NCI-H146 treated with DMSO at 0.1 percent for 48 hours (cell line): ENCODE data around the gene TBXA2R.

Experiments used
- DNase-seq: peaks from one replicate; lab custom pipeline; 2025; ENCODE audit not compliant: unreplicated experiment; lab: John Stamatoyannopoulos, UW

Gene TBXA2R

DNA sequence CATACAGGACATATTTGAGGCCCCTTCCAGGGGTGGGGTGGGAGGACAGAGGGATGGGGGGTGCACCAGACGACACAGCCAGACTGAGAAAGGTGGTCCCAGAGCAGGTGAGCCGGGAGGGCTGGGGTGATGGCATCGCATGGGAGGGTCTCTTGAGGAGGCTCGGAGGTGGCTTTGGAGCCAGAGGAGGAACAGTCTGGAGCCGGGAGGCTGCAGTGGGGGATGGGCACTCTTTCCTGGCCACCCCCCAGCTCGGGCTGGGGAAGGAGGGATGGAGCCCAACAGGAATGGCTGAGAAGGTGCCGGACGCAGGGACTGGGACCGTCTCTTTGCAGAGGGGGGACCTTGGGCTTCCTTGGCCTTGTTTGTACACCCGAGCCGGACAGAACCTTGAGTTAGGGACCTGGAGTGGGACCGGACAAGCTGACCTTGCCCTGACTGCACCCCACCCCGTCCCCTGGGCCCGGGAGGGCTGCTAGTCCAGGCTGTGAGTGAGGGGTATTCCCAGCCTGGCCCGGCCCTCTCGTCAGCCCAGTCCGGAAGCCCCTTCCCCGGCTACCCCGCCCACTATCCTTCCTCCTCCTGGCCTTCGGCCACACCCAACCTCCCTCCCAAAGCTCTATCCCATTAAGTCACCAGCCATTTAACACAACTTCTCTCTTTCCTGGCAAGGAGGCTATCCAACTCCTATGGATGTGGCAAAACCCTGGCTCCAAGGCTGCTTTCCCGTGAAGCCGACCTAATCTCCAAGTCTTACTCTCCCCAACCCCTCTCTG is 816 bp upstream of the TBXA2R start:
- no peak for DNase-seq

DNA sequence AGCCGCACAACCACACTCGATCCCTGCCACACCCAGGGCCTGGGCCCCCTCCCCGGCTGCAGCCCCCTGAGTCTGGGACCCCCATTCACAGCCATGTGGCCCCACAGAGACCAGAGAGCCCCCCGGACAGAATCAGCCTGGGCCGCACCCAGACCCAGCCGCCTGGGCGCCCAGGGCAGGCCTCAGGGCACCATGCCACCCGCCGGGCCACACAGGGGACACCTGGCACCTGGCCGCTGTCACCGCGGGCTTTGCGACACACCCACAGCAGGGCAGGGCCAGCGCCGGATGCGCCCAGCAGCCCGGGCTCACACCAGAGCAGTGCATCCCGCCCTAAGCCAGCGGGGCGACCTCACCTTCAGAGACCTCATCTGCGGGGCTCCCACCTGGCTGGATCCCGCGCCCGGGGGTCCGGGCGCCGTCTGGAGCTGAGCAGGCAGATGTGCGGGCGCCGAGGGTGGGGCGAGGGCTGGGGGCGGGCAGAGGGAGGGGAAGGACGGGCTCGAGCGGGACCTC is 443 bp downstream of the TBXA2R start:
- DNase-seq: peak; percentile 13

DNA sequence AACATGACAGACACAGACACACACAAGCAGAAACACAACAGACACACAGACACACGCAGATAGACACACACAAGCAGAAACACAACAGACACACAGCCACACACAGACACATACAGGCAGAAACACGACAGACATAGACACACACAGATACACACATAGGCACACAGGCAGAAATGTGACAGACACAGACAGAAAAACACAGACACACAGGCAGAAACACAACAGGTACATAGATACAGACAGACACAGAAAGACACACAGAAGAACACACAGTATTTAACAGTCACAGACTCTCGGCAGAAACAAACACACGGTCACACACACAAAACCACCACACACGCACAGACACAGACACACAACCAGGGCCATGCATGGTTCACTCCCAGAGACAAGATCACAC is 905 bp downstream of the TBXA2R start:
- DNase-seq: no peak

DNA sequence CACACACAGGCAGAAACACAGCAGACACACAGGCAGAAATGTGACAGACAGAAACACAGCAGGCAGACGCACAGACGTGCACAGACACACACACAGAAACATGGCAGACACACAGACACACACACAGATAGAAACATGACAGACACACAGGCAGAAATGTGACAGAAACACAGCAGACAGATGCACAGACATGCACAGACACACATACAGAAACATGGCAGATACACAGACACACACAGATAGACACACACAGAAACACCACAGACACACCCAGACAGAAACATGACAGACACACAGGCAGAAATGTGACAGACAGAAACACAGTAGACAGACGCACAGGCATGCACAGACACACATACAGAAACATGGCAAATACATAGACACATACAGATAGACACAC is 1.3 kb downstream of the TBXA2R start:
- no peak for DNase-seq

DNA sequence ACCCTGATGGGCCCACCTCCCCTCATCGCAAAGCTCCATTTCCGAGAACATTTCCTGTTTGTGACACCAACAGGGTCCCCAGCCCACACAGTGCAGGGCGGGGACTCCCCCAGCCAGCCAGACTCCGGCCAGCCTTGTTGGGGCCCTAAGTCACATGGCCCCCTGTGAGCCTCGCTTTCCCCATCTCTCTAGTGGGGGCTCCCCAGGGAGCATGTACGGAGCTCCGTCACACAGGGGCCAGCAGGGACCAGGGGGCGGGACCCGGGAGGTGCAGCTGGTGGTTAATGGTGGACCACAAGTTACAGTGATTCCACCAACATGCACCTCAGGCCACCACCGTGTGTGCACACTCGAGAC is 1.7 kb downstream of the TBXA2R start:
- no peak for DNase-seq

DNA sequence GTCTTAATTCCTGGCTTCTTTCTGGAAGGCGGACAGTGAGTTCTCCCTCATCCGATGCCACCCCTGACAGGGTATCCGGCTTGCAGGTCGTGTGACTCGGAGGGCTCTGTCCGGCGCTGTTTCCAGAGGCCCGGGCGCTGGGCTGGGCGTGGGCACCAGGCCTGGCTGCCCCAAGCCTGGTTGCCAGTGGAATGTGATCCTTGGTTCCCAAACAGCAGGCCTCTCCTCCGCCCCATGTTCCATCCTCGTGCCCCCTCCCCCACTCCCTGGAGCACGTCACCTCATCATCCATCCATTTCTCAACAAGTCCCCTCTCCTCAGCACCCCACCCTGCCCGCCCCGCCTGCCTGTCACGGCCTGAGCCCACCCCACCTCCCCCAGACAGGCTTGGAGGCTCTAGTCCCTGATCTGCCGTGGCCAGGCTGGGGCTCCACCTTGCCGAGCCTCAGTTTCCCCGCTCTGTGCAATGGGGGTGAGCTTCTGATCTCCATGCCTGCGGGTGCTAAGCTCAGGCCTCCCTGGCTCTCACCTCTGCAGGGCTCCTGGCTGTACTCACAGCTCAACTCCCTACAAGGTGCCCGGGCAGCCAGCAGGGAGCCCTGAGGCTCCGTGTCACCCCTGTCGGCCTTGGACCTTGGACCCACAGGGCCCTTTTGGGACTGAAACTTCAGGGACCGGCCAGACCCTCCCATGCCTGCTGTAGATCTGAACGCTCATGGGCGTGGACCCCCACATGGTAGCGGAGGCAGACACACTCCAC is 2.3 kb downstream of the TBXA2R start:
- no peak for DNase-seq

DNA sequence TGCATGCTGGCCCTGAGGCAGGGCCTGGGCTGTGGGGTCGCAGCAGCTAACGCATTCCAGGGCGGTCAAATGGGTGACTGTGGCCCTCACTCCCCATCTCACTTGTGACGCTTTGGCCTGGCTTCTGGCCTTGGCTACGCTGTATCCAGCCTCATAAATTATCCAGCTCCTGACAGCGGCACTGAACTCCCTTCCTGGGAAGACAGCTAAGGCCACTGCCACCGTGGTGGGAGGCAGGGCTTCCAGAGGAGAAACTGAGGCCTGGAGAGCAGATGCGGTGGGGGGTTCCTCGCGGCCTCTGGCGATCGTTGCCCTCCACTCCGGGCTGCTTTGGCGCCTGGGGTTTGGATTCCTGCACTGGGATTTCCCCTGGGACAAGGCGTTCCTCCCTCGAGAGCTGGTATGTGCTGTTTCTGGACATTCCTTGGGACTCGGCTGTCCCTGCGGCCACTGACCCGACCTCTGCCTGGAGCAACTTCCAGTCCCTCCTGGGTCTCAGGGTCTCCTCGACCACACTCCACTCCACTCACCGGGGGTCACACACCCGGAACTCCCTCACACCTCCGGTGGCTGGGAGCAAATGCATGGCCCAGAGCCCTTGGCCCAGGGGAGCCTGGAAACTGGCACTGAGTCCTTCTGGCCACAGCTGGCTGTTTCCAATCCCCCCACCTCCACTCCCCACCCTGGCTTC is 3.4 kb downstream of the TBXA2R start:
- no peak for DNase-seq

DNA sequence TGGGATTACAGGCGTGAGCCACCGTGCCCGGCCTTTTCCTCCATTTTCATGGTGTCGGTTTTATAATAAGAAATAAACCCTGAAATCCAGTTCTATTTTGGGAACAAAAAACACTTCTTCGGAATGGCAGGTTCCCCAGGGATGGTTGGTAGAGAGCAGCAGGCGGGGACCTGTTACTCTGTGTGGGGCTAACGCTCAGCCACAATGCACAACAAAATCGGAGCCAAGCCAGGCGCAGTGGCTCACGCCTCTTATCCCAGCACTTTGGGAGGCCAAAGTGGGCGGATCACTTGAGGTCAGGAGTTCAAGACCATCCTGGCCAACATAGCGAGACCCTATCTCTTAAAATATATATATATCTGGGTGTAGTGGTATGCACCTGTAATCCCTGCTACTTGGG is 5.7 kb downstream of the TBXA2R start:
- DNase-seq: no peak

DNA sequence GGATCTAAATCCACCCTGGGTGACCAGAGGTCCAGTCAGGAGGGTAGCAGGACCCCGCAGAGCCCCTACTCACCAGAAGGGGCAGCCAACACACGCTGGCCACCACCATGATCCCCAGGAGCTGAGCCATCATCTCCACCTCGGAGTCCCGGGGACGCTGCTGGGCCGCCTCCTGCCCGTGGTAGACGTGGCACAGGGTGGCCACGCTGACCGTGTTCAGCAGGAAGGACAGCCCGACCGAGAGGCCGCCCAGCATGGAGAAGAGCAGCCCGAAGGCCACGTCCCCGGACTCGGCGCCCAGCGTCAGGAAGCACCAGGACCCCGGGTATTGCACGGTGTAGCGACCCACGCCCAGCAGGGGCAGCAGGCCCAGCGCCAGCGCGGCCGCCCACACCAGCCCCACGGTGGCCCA is 6.9 kb downstream of the TBXA2R start:
- no peak for DNase-seq

DNA sequence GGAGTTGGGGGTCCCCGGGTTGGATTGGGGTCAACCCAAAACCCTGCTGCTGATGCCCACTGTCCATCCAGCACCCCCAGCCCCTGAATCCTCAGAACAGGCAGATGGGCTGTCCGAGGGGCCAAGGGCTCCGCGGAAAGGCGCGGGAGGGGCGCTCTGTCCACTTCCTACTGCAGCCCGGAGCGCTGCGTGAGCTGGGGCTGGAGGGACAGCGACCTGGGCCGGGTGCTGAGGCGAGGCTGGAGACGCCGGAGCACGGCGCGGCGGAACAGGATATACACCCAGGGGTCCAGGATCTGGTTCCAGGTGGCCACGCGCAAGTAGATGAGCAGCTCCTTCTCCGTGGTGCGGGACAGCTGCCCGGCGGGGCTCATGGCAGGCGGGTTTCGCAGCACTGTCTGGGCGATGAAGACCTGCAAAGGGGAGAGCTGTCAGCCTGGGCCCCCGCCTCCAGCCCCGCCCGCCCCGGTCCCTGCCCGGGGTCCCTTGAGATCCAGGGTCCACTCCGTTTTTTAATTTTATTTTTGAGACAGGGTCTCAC is 11.1 kb downstream of the TBXA2R start:
- no peak for DNase-seq

DNA sequence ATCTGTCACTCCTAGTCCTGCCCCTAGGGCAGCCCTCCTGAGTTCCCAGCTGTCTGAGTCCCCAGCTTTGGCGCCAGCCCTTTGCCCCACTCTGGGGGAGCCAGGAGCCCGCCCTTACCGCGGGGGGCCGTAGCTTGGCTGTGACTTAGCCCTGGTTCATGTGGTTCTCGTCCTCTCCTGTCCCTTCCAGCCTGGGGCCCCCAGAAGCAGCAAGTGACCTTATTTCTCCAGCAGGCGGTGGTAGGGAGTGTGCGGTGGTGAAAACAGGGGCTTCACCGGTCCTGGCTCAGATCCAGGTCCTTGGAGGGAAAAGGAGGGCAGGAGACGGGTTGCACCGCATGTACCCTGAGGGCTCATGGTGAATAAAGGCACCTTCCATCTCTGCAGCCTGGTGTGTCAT is 13.5 kb downstream of the TBXA2R start:
- DNase-seq: no peak

DNA sequence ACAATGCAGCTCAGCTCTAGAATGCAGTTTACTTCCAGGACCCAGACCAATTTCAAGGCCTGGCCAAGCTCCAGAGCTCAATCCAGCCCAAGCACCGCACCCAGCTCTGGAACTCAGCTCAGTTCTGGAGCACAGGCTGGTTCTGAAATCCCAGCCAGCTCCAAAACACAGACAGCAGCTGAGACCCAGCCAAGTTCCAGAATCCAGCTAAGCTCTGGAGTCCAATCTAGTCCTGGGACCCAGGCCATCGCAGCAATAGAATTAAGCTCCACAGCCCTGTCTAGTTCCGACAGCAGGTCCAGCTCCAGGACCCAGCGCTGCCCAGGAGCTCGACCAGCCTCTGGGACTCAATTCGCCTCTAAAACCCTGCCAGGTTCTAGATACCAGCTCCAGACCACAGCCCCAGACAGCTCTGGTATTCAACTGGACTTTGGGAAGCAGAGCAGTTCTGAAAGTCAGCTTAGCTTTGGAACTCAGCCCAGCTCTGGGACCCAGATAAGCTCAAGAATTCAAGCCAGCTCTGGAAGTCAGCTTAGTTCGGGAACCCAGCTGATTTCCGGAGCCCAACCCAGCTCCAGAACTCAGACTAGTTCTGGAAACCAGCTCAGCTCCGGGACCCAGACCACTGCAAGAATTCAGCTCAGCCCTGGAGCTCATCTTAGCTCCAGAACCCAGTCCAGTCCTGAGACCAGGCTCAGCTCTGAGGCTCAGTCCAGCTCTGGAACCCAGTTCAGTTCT is 14.6 kb downstream of the TBXA2R start:
- no peak for DNase-seq

DNA sequence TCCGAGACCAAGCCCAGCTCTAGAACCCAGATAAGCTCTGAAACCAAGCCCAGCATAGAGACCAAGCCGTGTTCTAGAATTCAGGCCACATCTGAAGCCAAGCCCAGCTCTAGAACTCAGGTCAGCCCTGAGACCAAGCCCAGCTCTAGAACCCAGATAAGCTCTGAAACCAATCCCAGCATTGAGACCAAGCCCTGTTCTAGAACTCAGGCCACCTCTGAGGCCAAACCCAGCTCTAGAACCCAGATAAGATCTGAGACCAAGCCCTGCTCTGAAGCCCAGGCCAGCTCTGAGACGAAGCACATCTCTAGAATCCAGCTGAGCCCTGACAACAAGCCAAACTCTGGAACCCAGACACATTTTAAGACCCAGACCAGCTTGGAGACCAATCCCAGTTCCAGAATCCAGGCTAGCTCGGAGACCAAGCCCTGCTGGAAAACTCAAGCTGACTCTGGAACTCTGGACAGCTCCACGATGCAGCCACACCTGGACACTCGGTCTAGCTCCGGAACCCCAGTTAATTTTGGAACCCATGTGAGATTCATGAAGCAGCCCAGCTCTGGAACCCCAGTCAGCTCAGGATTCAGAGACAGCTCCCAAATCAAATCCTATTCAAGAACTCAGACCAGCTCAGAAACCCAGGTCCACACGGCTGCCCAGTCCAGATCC is 15.6 kb downstream of the TBXA2R start:
- DNase-seq: no peak

DNA sequence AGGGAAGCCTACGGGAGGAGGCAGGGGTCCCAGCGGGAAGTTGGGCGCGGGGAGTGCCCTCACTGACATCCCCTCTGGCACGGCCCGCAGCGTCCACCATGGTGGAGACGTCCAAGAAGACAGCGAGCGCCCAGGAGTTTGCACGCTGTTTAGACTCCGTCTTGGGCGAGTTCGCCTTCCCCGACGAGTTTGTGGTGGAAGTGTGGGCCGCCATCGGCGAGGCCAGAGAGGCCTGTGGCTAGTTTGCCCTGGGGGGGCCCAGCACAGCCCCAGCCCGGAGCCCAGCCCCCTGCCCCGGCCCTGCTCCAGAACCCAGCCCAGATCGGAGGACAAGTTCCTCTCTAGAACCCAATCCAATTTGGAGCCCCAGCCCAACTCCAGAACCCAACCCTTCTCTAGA is 16.7 kb downstream of the TBXA2R start:
- no peak for DNase-seq

DNA sequence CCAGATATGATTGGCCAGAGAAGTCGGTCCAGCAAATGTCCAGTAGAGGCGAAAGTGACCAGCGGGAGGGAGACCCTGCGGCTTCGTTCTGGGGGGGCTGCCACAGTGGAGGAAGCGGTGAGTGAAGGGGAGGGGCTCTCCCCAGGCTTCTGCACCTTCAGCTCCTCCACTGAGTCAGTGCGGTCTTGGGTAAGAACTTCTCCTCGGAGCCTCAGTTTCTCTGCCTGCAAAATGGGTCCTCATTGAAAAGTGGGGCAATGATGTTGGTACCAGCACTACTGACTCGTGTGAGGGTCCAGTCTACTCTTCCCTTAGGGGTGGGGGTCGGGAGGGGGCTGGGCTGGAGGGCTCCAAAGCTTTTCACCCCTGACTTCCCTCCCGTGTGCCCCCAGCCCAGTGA is 17.2 kb downstream of the TBXA2R start:
- DNase-seq: no peak

DNA sequence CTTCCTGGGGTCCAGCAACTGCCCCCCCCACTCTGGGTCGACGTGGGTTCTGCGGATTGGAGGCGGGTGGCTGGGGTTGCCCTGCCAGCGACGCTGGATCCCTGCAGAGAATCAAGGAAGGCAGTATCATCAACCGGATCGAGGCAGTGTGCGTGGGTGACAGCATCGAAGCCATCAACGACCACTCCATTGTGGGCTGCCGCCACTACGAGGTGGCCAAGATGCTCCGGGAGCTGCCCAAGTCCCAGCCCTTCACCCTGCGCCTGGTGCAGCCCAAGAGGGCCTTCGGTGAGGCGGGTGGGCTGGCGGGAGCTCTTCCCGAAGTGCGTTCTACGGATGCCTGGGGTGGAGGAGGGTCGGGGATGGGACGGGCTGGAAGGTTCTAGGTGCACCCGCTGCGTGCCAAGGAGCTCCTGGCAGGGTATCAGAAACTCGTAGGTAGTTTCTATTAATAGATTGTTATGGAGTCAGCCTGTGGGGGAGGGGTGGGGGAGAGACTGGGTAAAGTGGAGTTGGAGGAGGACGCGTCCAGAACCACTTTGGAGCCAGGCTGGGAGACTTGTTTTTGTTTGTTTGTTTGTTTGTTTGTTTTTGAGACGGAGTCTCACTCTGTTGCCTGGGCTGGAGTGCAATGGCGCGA is 19.8 kb downstream of the TBXA2R start:
- no peak for DNase-seq

DNA sequence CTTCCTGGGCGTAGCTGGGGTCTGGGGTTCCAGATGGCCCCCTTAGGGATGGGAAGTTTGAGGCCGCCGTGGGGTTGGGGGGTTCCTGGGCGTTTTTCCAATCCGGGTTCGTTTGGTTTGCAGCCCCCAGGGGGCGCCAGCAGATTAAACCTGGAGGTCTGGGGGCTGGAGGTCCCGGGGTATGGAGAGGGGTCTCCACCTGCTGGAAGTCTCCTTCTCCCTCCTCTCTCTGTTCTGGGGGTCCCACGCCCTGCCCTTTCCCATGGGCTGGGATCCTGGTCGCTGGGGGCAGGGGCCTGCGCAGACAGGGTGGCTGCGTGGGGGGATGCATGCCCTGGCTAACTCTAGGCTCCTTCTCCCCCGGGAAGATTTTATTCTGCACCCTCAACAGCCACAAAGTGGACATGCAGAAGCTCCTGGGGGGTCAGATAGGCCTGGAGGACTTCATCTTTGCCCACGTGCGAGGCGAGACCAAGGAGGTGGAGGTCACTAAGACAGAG is 20.5 kb downstream of the TBXA2R start:
- no peak for DNase-seq

DNA sequence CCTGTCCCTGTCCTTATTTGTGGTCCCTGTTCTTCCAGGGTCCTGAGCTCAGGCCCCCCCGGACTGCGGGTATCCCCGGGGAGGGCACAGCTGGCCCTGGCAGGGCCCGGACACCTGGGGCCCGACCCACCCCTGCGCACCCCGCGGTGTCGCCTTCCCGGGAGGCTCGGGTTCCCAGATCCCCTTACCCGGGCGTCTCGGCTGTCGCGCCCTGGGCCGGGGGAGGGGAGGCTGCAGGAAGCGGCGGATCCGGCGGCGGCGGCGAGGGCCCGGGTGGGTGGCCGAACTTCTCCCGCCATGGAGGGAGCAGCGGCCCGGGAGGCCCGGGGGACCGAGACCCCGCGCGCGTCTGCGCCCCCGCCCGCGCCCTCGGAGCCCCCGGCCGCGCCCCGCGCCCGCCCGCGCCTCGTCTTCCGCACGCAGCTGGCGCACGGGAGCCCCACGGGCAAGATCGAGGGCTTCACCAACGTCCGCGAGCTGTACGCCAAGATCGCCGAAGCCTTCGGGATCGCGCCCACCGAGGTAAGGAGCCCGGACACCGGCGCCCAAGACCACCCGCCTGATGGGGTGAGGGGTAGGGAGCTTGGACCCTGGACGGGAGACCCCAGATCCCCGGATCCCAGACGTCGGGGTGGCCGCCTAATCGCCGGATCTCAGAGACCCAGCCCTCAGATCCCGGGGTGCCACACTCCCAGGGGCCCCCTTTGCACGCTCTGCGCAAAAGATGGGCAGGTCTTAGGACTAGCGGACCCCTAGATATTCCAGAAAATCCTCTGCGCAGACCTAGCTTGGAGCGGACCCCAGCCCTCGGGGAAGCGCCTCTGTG is 21.2 kb downstream of the TBXA2R start, which contains the start of gene GIPC3:
TSS of gene GIPC3 (plus strand) at position 178 of the 826 bp plus-strand sequence. CDS start at position 298, 120 bp downstream.
- DNase-seq: no peak
